Measurements from ENCODE around the gene LSM2.

- TF ChIP-seq, protein P1, sequence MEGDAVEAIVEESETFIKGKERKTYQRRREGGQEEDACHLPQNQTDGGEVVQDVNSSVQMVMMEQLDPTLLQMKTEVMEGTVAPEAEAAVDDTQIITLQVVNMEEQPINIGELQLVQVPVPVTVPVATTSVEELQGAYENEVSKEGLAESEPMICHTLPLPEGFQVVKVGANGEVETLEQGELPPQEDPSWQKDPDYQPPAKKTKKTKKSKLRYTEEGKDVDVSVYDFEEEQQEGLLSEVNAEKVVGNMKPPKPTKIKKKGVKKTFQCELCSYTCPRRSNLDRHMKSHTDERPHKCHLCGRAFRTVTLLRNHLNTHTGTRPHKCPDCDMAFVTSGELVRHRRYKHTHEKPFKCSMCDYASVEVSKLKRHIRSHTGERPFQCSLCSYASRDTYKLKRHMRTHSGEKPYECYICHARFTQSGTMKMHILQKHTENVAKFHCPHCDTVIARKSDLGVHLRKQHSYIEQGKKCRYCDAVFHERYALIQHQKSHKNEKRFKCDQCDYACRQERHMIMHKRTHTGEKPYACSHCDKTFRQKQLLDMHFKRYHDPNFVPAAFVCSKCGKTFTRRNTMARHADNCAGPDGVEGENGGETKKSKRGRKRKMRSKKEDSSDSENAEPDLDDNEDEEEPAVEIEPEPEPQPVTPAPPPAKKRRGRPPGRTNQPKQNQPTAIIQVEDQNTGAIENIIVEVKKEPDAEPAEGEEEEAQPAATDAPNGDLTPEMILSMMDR (IDR thresholded peaks at IDR 0.05; ENCODE audit: low read length), result no peak
- no peak for TF ChIP-seq EZH2 (optimal IDR thresholded peaks at IDR 0.05; ENCODE audit: low read depth, low read length)
Observed at GRCh38 chr6:31779908-31780307, 26.9 kb downstream of the LSM2 start.
